Activated CD8-positive, alpha-beta memory T cell treated with anti-CD3 and anti-CD28 coated beads, Interleukin-2, amount 10 ng/mL, durations not matched to agents 7 days and 5 days (primary cell): ENCODE measurements around the gene WDR45B. TPM values are rescaled to one million over a fixed set of nuclear protein-coding genes. Genes with fewer than 3 reads are reported as not detected.
"Not testable (repeated sequence)": the region's sequence is repeated elsewhere in the genome, so short reads cannot be mapped to it uniquely, and the experiment has no call there.

Source experiments
- ATAC-seq: fragments of 150-1000 bp; cut with Tn5 transposase; one replicate; pipeline ENCODE4 v1.10.0; 2021; ENCODE audit warnings: moderate library complexity
- CTCF ChIA-PET: fragments of 350-600 bp; sonication (Branson Sonifier 250); formaldehyde crosslinking; loops from one replicate; lab custom pipeline; 2021; ENCODE audit warnings: antibody characterized with exemption; lab: Charles Lee
- DNase-seq: peaks from one replicate; pipeline ENCODE4 v3.0.0-alpha.2; 2020
- H3K27ac Mint-ChIP-seq: one replicate; pipeline ENCODE4 v1.8.0; 2021; ENCODE audit warnings: mild to moderate bottlenecking, mixed read lengths
- H3K27me3 Mint-ChIP-seq: one replicate; pipeline ENCODE4 v1.8.0; 2021; ENCODE audit warnings: mixed read lengths
- H3K36me3 Mint-ChIP-seq: one replicate; pipeline ENCODE4 v1.8.0; 2021; ENCODE audit warnings: mild to moderate bottlenecking, mixed read lengths
- H3K4me1 Mint-ChIP-seq: one replicate; pipeline ENCODE4 v1.8.0; 2021; ENCODE audit warnings: mixed read lengths
- H3K4me3 Mint-ChIP-seq: one replicate; pipeline ENCODE4 v1.8.0; 2021; ENCODE audit warnings: mild to moderate bottlenecking, moderate library complexity, mixed read lengths
- H3K9me3 Mint-ChIP-seq: one replicate; pipeline ENCODE4 v1.8.0; 2022; ENCODE audit warnings: low read depth, mixed read lengths
- total RNA-seq, 2 experiments: library from RNA; stranded (reverse); gene quantifications; one replicate each; pipeline ENCODE4 v1.2.3, GENCODE V29; 2021

Gene WDR45B
- total RNA-seq, 2 experiments from 2014 or later = 37.0 to 41.4 TPM

DNA sequence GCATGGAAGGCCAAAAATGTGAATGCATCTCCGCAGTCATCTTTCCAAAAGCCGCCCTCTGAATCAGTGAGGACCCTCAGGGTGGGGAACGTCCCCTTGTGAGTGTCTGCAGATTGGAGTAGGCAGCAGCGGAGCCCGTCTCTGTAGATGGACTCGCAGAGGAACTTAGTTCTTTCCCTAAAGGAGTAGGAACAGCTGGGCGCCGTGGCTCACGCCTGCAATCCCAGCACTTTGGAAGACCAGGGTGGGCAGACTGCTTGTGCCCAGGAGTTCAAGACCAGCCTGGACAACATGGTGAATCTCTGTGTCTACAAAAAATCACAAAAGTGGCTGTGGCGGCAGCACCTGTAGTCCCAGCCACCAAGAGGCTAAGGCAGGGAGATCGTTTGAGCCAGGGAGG, 53.7 kb downstream of the WDR45B start:
- no peak overlapping the region for H3K4me3 Mint-ChIP-seq
- CTCF ChIA-PET = interaction anchor here (0.5 to 0.7 kb wide), 2 partner anchors 113 to 228 kb away, joined by 3 to 4 read pairs; no protein-coding TSS in a partner anchor
- peaks cover 34% of the 10 kb centered on the region for H3K4me1 Mint-ChIP-seq
- H3K27me3 Mint-ChIP-seq = no peaks in the 10 kb centered on the region
- DNase-seq = no peak
- H3K36me3 Mint-ChIP-seq = peaks cover 18% of the 10 kb centered on the region
- ATAC-seq = no peak
- H3K27ac Mint-ChIP-seq = peak overlapping the region; percentile 43
- no peaks in the 10 kb centered on the region for H3K9me3 Mint-ChIP-seq

DNA sequence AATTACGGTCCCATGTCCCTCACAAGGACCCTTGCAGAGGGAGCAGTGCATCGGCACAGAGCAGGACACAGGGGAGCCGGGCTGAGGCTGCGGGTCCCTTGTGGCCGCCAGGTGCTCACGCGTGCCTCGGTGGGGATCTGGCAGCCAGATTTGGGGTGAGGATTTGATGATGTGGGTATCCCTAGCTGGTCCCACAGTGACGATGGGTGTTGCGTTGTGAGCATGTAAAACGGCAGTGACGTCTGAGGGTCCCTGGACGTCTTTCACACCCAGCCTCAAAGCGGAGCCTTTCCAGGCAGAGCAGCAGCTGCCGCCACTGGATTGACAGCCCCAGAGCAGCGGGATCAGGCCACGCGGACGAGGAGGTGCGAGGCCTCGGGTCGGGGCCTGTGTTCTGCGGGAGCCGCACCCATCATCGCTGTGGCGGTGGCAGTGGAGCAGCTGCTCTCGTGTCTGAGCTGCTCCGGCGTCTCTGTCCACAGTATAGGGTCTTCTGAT, 54.6 kb downstream of the WDR45B start:
- CTCF ChIA-PET = interaction anchor here (0.7 kb wide), 1 partner anchor 112 kb away, joined by 3 read pairs; no protein-coding TSS in a partner anchor
- Mint-ChIP-seq H3K4me3 (peak overlapping the region; percentile 73), H3K27me3 (no peaks in the 10 kb centered on the region), H3K4me1 (peaks cover 34% of the 10 kb centered on the region), H3K27ac (peak overlapping the region; percentile 91), H3K9me3 (no peaks in the 10 kb centered on the region), H3K36me3 (peaks cover 18% of the 10 kb centered on the region)
- ATAC-seq (peak; percentile 14), DNase-seq (no peak)

DNA sequence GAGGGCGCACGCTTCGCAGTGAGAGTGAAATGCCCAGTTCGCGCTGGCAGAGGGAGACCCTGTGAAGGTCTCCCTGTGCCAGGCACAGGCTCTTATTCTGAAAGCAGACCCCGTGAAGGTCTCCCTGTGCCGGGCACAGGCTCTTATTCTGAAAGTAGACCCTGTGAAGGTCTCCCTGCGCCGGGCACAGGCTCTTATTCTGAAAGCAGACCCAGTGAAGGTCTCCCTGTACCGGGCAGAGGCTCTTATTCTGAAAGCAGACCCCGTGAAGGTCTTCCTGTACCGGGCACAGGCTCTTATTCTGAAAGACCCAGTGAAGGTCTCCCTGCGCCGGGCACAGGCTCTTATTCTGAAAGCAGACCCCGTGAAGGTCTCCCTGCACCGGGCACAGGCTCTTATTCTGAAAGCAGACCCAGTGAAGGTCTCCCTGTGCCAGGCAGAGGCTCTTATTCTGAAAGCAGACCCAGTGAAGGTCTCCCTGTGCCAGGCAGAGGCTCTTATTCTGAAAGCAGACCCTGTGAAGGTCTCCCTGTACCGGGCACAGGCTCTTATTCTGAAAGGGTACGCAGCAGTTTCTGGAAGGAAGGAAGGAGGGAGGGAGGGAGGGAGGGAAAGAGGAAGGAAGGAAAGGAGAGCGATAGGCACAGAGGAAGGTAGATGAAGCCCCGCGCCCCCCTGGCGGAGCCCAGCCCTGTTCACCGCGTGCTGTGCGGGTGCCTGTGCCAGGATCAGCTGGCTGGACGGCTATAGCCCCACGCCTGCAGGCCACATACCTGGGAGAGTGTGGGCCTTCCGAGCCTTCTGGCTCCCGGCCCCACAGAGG, 55.3 kb downstream of the WDR45B start:
- H3K4me3 Mint-ChIP-seq = peak overlapping the region; percentile 73
- DNase-seq (peak; percentile 78), ATAC-seq (peak; percentile 25)
- no peaks in the 10 kb centered on the region for H3K27me3 Mint-ChIP-seq
- CTCF ChIA-PET = interaction anchor here (0.6 to 1.3 kb wide), 3 partner anchors 11 to 112 kb away, joined by 3 to 4 read pairs (median 3); partner anchors contain the start of gene WDR45B
- no peaks in the 10 kb centered on the region for H3K9me3 Mint-ChIP-seq
- peak overlapping the region; percentile 91 for H3K27ac Mint-ChIP-seq
- H3K36me3 Mint-ChIP-seq = peaks cover 20% of the 10 kb centered on the region
- H3K4me1 Mint-ChIP-seq = peaks cover 34% of the 10 kb centered on the region

- no peaks in the 10 kb centered on the region for H3K9me3 Mint-ChIP-seq
Measured at GRCh38 chr17:82592289-82592766, 55.9 kb downstream of the WDR45B start.

DNA sequence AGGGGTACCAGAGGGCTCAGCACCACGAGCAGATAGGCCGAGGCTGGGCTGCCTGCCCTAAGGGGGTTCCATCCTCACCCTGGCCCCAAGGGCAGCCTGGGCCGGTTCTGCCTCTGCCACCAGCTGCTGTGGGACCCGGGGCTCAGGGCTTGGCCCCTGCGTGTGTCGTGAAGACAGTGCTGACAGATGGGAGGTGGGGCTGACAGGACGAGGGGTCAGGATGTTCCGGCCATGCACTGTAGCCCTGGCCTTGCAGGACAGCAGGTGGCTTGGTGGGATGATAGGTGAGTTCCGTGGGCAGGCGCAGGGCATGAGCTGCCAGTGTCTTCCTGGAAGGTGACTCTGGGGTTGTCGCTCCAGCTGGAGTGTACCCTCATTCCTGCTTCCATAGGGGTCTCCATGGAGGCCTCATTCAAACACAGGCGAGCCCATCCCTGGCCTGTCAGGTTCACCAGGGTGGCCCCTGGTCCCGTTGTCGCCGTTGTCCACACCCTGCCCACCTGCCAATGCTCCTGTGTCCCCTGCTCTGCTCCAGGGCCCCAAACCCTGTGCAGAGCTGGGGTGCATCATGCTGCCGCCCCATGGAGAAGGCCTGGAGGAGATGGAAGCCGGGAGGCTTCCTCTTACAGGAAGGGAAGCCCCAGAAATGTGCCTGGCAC, 57.2 kb downstream of the WDR45B start:
- Mint-ChIP-seq H3K4me3 (no peak overlapping the region), H3K27ac (peak overlapping the region; percentile 91), H3K27me3 (no peaks in the 10 kb centered on the region), H3K4me1 (peaks cover 41% of the 10 kb centered on the region), H3K9me3 (no peaks in the 10 kb centered on the region), H3K36me3 (peaks cover 20% of the 10 kb centered on the region)
- DNase-seq (no peak), ATAC-seq (no peak)
- CTCF ChIA-PET = interaction anchor here (0.9 to 1.3 kb wide), 4 partner anchors 13 to 610 kb away, joined by 3 to 4 read pairs (median 4); no protein-coding TSS in a partner anchor

More at GRCh38 chr17:82592289-82592766, 55.9 kb downstream of the WDR45B start:
- Mint-ChIP-seq H3K27ac (peak overlapping the region; percentile 91), H3K27me3 (no peaks in the 10 kb centered on the region), H3K4me1 (peaks cover 34% of the 10 kb centered on the region), H3K4me3 (peak overlapping the region; percentile 19), H3K36me3 (peaks cover 20% of the 10 kb centered on the region)
- CTCF ChIA-PET = interaction anchor here (0.6 to 1.3 kb wide), 5 partner anchors 12 to 609 kb away, joined by 3 to 4 read pairs (median 3); partner anchors contain the start of gene WDR45B
- DNase-seq (no peak), ATAC-seq (peak; percentile 13)

- no peak overlapping the region for H3K4me3 Mint-ChIP-seq
- H3K4me1 Mint-ChIP-seq = peaks cover 44% of the 10 kb centered on the region
- no peaks in the 10 kb centered on the region for H3K27me3 Mint-ChIP-seq
- CTCF ChIA-PET = no interaction called here
- no peak for ATAC-seq
- H3K27ac Mint-ChIP-seq = peak overlapping the region; percentile 91
- no peaks in the 10 kb centered on the region for H3K9me3 Mint-ChIP-seq
- peaks cover 25% of the 10 kb centered on the region for H3K36me3 Mint-ChIP-seq
- no peak for DNase-seq
Measured at GRCh38 chr17:82590216-82590615, 58.0 kb downstream of the WDR45B start.

DNA sequence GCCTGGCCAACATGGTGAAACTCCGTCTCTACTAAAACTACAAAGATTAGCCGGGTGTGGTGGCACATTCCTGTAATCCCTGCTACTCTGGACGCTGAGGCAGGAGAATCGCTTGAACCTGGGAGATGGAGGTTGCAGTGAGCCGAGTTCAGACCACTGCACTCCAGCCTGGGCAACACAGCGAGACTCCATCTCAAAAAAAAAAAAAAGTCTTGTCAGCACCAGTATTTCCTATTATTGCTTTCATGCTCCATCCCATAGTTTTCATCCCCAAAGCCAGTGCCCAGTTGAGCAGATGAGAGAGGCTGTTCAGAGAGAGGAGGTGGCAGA, 58.4 kb downstream of the WDR45B start:
- Mint-ChIP-seq H3K4me3 (no peak overlapping the region), H3K27me3 (no peaks in the 10 kb centered on the region), H3K27ac (peak overlapping the region; percentile 70), H3K36me3 (peaks cover 27% of the 10 kb centered on the region), H3K4me1 (peaks cover 43% of the 10 kb centered on the region), H3K9me3 (no peaks in the 10 kb centered on the region)
- CTCF ChIA-PET = interaction anchor here (1.1 kb wide), 1 partner anchor 519 kb away, joined by 4 read pairs; no protein-coding TSS in a partner anchor
- ATAC-seq = no peak
- no peak for DNase-seq

GRCh38 chr17:82588266-82589175, 59.7 kb downstream of the WDR45B start:
- CTCF ChIA-PET = interaction anchor here (1.1 kb wide), 1 partner anchor 518 kb away, joined by 4 read pairs; no protein-coding TSS in a partner anchor
- Mint-ChIP-seq H3K27me3 (no peaks in the 10 kb centered on the region), H3K4me1 (peaks cover 43% of the 10 kb centered on the region), H3K4me3 (no peak overlapping the region), H3K36me3 (peaks cover 29% of the 10 kb centered on the region), H3K9me3 (no peaks in the 10 kb centered on the region), H3K27ac (peak overlapping the region; percentile 43)
- ATAC-seq = no peak
- no peak for DNase-seq

DNA sequence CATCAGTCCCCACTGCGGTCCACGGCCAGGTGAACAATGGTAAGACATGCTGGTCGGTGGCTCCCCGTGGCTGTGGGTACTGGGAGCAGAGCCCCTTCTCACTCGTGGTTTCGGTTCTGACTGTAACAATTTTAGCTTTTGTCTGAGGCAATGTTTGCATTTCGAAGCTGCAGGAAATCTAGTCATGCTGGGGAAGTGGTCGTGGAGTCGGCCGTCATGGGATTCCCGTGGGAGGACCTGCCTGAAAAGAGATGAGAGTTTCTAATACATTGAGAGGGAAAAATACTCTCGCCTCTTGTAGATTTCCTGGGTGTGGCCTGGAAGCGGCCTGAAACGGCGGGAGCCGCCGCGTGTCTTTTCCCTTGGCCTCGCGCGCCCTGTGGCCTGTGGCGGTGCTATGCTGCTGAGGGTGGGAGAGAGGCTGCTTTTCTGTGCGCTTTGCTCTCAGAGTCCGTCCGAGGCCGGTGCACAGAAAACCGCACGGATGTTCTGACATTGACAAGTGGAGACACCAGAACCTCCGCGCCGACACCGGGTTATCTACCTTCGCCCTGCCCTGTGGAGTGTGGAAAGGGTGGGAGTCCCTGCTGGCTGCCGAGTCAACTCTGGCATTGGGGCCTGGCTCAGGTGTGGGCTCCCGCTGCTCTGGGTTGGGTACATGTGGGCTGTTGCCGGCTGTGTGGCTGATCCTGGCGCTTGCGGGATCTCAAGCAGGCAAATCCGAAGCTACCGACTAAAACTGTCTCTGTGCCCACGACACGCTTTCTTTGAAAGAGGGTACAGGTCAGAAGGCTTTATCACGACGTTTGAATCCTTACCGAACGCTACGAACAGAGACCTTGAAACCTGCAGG, 60.8 kb downstream of the WDR45B start:
- ATAC-seq (no peak), DNase-seq (no peak)
- Mint-ChIP-seq H3K4me1 (peaks cover 40% of the 10 kb centered on the region), H3K4me3 (no peak overlapping the region), H3K9me3 (no peaks in the 10 kb centered on the region), H3K36me3 (peaks cover 30% of the 10 kb centered on the region), H3K27me3 (no peaks in the 10 kb centered on the region), H3K27ac (peak overlapping the region; percentile 33)
- CTCF ChIA-PET = interaction anchor here (1.2 kb wide), 1 partner anchor 33 kb away, joined by 4 read pairs; no protein-coding TSS in a partner anchor

DNA sequence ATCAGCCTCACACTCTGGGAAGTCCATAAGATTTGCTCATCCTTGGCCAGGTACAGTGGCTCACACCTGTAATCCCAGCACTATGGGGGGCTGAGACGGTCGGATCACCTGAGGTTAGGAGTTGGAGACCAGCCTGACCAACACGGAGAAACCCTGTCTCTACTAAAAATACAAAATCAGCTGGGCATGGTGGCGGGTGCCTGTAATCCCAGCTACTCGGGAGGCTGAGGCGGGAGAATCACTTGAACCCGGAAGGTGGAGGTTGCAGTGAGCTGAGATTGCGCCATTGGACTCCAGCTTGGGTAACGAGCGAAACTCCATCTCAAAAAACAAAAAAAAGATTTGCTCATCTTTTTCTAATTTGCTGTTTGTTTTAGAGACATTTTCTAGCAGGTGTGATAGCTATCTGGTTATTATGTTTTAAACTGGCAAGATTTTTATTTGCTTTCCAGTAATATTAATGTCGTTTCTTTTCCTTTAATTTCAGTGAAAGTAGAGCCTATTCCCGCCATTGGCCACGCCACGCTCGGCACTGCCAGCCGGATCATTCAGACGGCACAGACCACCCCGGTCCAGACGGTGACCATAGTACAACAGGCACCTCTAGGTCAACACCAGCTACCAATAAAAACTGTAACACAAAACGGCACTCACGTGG, 61.5 kb downstream of the WDR45B start:
- Mint-ChIP-seq H3K36me3 (peaks cover 30% of the 10 kb centered on the region), H3K4me3 (no peak overlapping the region), H3K27ac (peak overlapping the region; percentile 33), H3K9me3 (no peaks in the 10 kb centered on the region), H3K4me1 (peaks cover 33% of the 10 kb centered on the region), H3K27me3 (no peaks in the 10 kb centered on the region)
- CTCF ChIA-PET = interaction anchor here (1.2 kb wide), 1 partner anchor 32 kb away, joined by 4 read pairs; no protein-coding TSS in a partner anchor
- no peak for DNase-seq
- no peak for ATAC-seq

GRCh38 chr17:82585935-82586575, 62.2 kb downstream of the WDR45B start:
- not testable (repeated sequence) for DNase-seq, H3K9me3 Mint-ChIP-seq

More at GRCh38 chr17:82585935-82586575, 62.2 kb downstream of the WDR45B start:
- Mint-ChIP-seq H3K4me1 (peaks cover 27% of the 10 kb centered on the region), H3K27ac (peak overlapping the region; percentile 50), H3K36me3 (peaks cover 30% of the 10 kb centered on the region)
- not testable (repeated sequence) for H3K27me3 Mint-ChIP-seq, H3K4me3 Mint-ChIP-seq, ATAC-seq
- CTCF ChIA-PET = interaction anchor here (1.0 kb wide), 1 partner anchor 32 kb away, joined by 3 read pairs; no protein-coding TSS in a partner anchor
